ENCODE results near the gene BORCS5. TPM values are rescaled to one million over a fixed set of nuclear protein-coding genes. Genes with fewer than 3 reads are reported as not detected.

The BORCS5 gene
- total and polyA plus RNA-seq, 2 donors (not counting 1 experiment from before 2014, with no cell fraction given) = 11.9 to 46.2 TPM

GRCh38 chr12:12461923-12462315 is 105.0 kb downstream of the BORCS5 start:
- peaks cover 0 to 14% of the 10 kb centered on the region in 2 experiments for H3K36me3 ChIP-seq (replicated peaks in 1 of 2; ENCODE audit: control extremely low read depth in 1 of 2, control insufficient read depth in 1 of 2, extremely low read depth in 1 of 2, insufficient read depth in 2 of 2, low read length in 1 of 2)
- H4K20me1 ChIP-seq (ENCODE audit: control insufficient read depth, insufficient read depth, low read length, poor library complexity, severe bottlenecking) = no peaks in the 10 kb centered on the region
- ATAC-seq (ENCODE audit: low read depth) (no peak), DNase-seq (no peak)
- Mint-ChIP-seq H3K4me1 (peaks cover 6% of the 10 kb centered on the region), H3K9me3 (ENCODE audit: insufficient read depth) (no peaks in the 10 kb centered on the region), H3K27ac (no peak overlapping the region), H3K4me3 (no peak overlapping the region), H3K27me3 (no peaks in the 10 kb centered on the region)
- TF ChIP-seq CTCF (IDR thresholded peaks at IDR 0.05) (no peak), EZH2 (IDR thresholded peaks at IDR 0.05; ENCODE audit: borderline replicate concordance, insufficient read depth, low read depth, low read length, poor library complexity, severe bottlenecking) (no peak)
- no peak overlapping the region for H3K4me3 ChIP-seq (ENCODE audit: control extremely low read depth in 1 of 5, extremely low read depth in 1 of 5, insufficient read depth in 1 of 5, low read depth in 2 of 5, low read length in 4 of 5)
- H3K4me2 ChIP-seq (replicated peaks; ENCODE audit: low read depth, low read length, poor library complexity, severe bottlenecking) = no peak overlapping the region
- no peak overlapping the region for H3K27ac ChIP-seq (ENCODE audit: low read length in 2 of 2)
- ChIA-PET CTCF (interaction anchor here (1.1 kb wide), 1 partner anchor 84 kb away, joined by 3 read pairs; no protein-coding TSS in a partner anchor), POLR2A (no interaction called here)
- 94% methylated on average over 2 of the region's 5 CpGs for WGBS (ENCODE audit: insufficient coverage)
- no peaks in the 10 kb centered on the region for H3K4me1 ChIP-seq (ENCODE audit: control insufficient read depth in 2 of 2, insufficient read depth in 2 of 2, low read length in 2 of 2)
- intact Hi-C loops (cut with micrococcal nuclease) = no loop called here
- H3K79me2 ChIP-seq (ENCODE audit: control insufficient read depth, insufficient read depth, low read length) = no peaks in the 10 kb centered on the region
- H2AFZ ChIP-seq (ENCODE audit: insufficient read depth, low read depth, low read length, poor library complexity, severe bottlenecking) = no peak overlapping the region
- H3K9me3 ChIP-seq (ENCODE audit: control extremely low read depth in 1 of 3, control insufficient read depth in 2 of 3, insufficient read depth in 1 of 3, low read length in 2 of 3) = no peaks in the 10 kb centered on the region
- no peak overlapping the region for H3K9ac ChIP-seq (ENCODE audit: low read length)
- H3K27me3 ChIP-seq (replicated peaks in 1 of 4; ENCODE audit: control extremely low read depth in 1 of 4, control insufficient read depth in 3 of 4, insufficient read depth in 4 of 4, low read length in 3 of 4) = no peaks in the 10 kb centered on the region

GRCh38 chr12:12465522-12465921 is 108.6 kb downstream of the BORCS5 start:
- H3K27me3 Mint-ChIP-seq = no peaks in the 10 kb centered on the region
- no peak for DNase-seq
- no peak for TF ChIP-seq EZH2 (IDR thresholded peaks at IDR 0.05; ENCODE audit: borderline replicate concordance, insufficient read depth, low read depth, low read length, poor library complexity, severe bottlenecking)
- no peak for TF ChIP-seq CTCF (IDR thresholded peaks at IDR 0.05)
- no peaks in the 10 kb centered on the region for H4K20me1 ChIP-seq (ENCODE audit: control insufficient read depth, insufficient read depth, low read length, poor library complexity, severe bottlenecking)
- no peak overlapping the region for H3K9ac ChIP-seq (ENCODE audit: low read length)
- POLR2A ChIA-PET = no interaction called here
- intact Hi-C loops (cut with micrococcal nuclease) = no loop called here
- H3K9me3 ChIP-seq (ENCODE audit: control extremely low read depth in 1 of 3, control insufficient read depth in 2 of 3, insufficient read depth in 1 of 3, low read length in 2 of 3) = no peaks in the 10 kb centered on the region
- H3K4me1 Mint-ChIP-seq = peaks cover 12% of the 10 kb centered on the region
- no peaks in the 10 kb centered on the region for H3K9me3 Mint-ChIP-seq (ENCODE audit: insufficient read depth)
- no peak overlapping the region for H3K4me2 ChIP-seq (replicated peaks; ENCODE audit: low read depth, low read length, poor library complexity, severe bottlenecking)
- no peak overlapping the region for H3K4me3 Mint-ChIP-seq
- H3K27ac Mint-ChIP-seq = no peak overlapping the region
- no peak for ATAC-seq (ENCODE audit: low read depth)
- H3K27me3 ChIP-seq (replicated peaks in 1 of 4; ENCODE audit: control extremely low read depth in 1 of 4, control insufficient read depth in 3 of 4, insufficient read depth in 4 of 4, low read length in 3 of 4) = no peaks in the 10 kb centered on the region
- no peaks in the 10 kb centered on the region for H3K79me2 ChIP-seq (ENCODE audit: control insufficient read depth, insufficient read depth, low read length)
- WGBS (ENCODE audit: insufficient coverage) = 98% methylated on average over 20 of the region's 20 CpGs
- no peak overlapping the region for H3K27ac ChIP-seq (ENCODE audit: low read length in 2 of 2)
- peaks cover 2 to 27% of the 10 kb centered on the region in 2 experiments for H3K36me3 ChIP-seq (replicated peaks in 1 of 2; ENCODE audit: control extremely low read depth in 1 of 2, control insufficient read depth in 1 of 2, extremely low read depth in 1 of 2, insufficient read depth in 2 of 2, low read length in 1 of 2)
- no peaks in the 10 kb centered on the region for H3K4me1 ChIP-seq (ENCODE audit: control insufficient read depth in 2 of 2, insufficient read depth in 2 of 2, low read length in 2 of 2)
- no peak overlapping the region for H2AFZ ChIP-seq (ENCODE audit: insufficient read depth, low read depth, low read length, poor library complexity, severe bottlenecking)
- H3K4me3 ChIP-seq (ENCODE audit: control extremely low read depth in 1 of 5, extremely low read depth in 1 of 5, insufficient read depth in 1 of 5, low read depth in 2 of 5, low read length in 4 of 5) = no peak overlapping the region
- CTCF ChIA-PET = interaction anchor here (1.0 to 1.8 kb wide), 2 partner anchors 14 to 89 kb away, joined by 3 to 4 read pairs; no protein-coding TSS in a partner anchor
